ENCODE results near the gene CACNA1B. TPM values are rescaled to one million over a fixed set of nuclear protein-coding genes. Genes with fewer than 3 reads are reported as not detected.
"Not testable (repeated sequence)": the region's sequence is repeated elsewhere in the genome, so short reads cannot be mapped to it uniquely, and the experiment has no call there.

The CACNA1B gene
- total and polyA plus RNA-seq, 9 donors = 0.18 to 0.76 (median 0.34) TPM

DNA sequence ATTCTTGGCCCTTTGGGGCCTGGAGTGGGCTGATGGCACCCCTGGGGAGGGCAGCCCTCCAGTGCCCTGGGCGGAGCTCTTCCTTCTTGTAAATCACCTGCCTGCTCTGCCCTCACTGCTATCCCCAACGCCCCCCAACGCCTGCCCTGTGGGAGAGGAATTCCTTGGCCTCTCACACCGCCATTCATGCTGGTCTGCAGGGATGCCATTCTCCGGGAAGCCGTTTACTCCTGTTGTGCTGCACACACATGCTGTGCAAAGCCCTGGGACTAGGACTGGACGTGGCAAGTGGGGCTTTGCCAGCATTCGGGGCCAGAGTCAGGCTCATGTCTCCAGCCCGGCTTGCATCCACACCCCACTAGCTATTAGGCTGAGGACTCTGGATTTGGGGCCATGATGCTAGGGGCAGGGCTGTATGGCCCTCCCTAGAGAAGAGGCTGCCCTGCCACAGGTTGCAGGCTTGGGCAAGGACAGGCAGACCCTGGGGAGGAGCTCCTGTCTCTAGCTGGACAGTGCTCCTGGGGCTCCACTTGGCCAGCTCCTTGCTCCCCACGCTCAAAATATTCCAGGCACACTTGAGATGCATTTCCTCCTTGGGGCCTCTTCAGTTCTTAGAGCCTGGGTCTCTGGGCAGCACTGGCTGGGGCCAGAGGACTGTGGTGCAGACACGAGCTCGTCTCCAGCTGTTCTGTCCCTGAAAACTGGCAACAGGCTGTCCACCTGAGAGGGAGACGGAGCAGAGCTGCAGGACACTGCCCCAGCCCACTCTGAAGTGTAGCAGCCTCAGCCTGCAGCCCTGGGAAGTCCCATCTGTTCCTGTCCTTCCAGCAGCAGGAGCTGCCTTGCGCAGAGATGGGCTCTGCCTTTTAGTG is 226.9 kb downstream of the CACNA1B start:
- 63% methylated on average over 11 of the region's 14 CpGs for WGBS (ENCODE audit: insufficient coverage)
- no peak for DNase-seq
- no peak overlapping the region for H3K4me3 ChIP-seq (ENCODE audit: low read length)
- no peak overlapping the region for H3K27ac ChIP-seq (ENCODE audit: low read length)
- H3K36me3 ChIP-seq (ENCODE audit: control insufficient read depth, insufficient read depth, low read length) = no peaks in the 10 kb centered on the region
- no peaks in the 10 kb centered on the region for H3K9me3 ChIP-seq (replicated peaks; ENCODE audit: control insufficient read depth, low read depth, low read length)
- no peaks in the 10 kb centered on the region for H3K27me3 ChIP-seq (ENCODE audit: control insufficient read depth, insufficient read depth, low read length)
- H3K4me1 ChIP-seq (ENCODE audit: control insufficient read depth, insufficient read depth, low read length) = peaks cover 16% of the 10 kb centered on the region

DNA sequence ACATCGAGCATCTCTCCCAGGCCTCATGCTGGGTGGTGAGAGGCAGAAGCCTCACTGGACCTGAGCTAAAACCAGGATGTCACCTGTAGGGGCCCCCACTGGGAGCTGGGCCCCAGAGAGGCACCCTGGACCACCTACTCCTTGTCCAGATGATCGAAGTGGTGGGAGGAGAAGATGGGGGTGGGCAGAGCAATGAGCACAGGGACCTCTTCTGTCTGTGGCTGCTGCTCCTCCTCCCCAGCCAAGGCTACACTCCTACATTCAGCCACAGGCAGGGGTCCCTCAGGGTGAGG is 227.5 kb downstream of the CACNA1B start:
- Histone ChIP-seq H3K27ac (ENCODE audit: low read length) (no peak overlapping the region), H3K4me3 (ENCODE audit: low read length) (no peak overlapping the region), H3K36me3 (ENCODE audit: control insufficient read depth, insufficient read depth, low read length) (no peaks in the 10 kb centered on the region), H3K4me1 (ENCODE audit: control insufficient read depth, insufficient read depth, low read length) (peaks cover 16% of the 10 kb centered on the region), H3K27me3 (ENCODE audit: control insufficient read depth, insufficient read depth, low read length) (no peaks in the 10 kb centered on the region), H3K9me3 (replicated peaks; ENCODE audit: control insufficient read depth, low read depth, low read length) (no peaks in the 10 kb centered on the region)
- DNase-seq = no peak
- WGBS (ENCODE audit: insufficient coverage) = 80% methylated on average over 1 of the region's 2 CpGs

DNA sequence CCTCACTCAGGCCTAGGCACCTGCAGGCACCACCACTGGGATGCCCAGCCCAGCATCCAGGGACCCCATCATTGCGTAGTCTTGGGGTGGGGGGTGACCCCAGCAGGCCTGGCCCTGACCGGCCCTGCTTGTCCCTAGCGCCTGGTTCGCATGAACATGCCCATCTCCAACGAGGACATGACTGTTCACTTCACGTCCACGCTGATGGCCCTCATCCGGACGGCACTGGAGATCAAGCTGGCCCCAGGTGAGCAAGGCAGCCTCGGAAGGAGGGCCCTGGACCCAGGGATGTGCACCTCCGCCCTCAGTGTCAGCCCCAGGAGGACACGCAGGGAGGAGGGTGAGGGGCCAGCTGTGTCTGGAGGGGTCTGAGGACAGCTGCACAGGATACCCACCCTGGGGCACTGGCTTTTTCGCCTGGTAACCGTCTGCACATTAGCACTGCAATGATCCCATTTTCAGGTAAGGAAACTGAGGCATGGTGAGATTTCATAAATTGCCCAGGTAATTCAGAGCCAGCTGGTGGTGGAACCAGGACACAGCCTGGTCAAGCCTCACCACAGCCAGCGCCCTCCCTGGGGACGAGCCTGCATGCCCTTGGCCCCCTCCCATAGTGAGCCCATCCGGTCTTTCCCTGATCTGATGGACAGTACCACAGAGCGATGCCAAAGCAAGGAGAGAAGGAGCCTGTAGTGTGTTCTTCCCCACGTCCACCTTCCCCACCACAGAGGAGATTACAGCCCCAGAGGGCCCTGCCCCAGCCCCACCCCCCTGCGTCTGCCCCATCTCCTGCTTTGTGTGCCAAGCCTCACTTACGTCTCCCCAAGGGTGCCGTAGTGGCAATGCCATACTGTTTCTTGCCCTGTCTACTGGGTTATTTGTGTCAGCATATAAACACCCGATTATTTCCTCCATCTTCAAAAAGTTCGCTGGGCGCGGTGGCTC is 228.3 kb downstream of the CACNA1B start:
- Histone ChIP-seq H3K27me3 (ENCODE audit: control insufficient read depth, insufficient read depth, low read length) (no peaks in the 10 kb centered on the region), H3K4me1 (ENCODE audit: control insufficient read depth, insufficient read depth, low read length) (peaks cover 16% of the 10 kb centered on the region), H3K4me3 (ENCODE audit: low read length) (no peak overlapping the region), H3K9me3 (replicated peaks; ENCODE audit: control insufficient read depth, low read depth, low read length) (no peaks in the 10 kb centered on the region), H3K36me3 (ENCODE audit: control insufficient read depth, insufficient read depth, low read length) (no peaks in the 10 kb centered on the region), H3K27ac (ENCODE audit: low read length) (no peak overlapping the region)
- DNase-seq = no peak
- 88% methylated on average over 20 of the region's 26 CpGs for WGBS (ENCODE audit: insufficient coverage)

DNA sequence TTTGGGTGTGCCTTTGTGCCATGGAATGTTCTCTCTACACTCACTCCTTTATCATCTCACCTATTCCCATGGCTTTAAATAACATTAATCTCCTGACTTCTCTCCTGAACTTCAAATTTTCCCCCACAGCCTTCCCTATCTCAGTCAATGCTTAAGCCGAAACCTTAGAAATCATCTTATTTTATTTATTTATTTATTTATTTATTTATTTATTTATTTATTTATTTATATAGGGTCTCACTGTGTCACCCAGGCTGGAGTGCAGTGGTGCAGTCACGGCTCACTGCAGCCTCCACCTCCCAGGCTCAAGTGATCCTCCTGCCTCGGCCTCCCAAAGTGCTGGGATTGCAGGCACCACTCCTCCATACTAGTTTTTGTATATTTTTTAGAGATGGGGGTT is 229.5 kb downstream of the CACNA1B start:
- DNase-seq; H3K36me3 ChIP-seq (ENCODE audit: control insufficient read depth, insufficient read depth, low read length); H3K4me3 ChIP-seq (ENCODE audit: low read length); H3K9me3 ChIP-seq (replicated peaks; ENCODE audit: control insufficient read depth, low read depth, low read length); H3K27me3 ChIP-seq (ENCODE audit: control insufficient read depth, insufficient read depth, low read length); H3K27ac ChIP-seq (ENCODE audit: low read length): not testable (repeated sequence)
- peaks cover 16% of the 10 kb centered on the region for H3K4me1 ChIP-seq (ENCODE audit: control insufficient read depth, insufficient read depth, low read length)
- no CpG with 5 or more reads among the region's 3 CpGs for WGBS (ENCODE audit: insufficient coverage)

DNA sequence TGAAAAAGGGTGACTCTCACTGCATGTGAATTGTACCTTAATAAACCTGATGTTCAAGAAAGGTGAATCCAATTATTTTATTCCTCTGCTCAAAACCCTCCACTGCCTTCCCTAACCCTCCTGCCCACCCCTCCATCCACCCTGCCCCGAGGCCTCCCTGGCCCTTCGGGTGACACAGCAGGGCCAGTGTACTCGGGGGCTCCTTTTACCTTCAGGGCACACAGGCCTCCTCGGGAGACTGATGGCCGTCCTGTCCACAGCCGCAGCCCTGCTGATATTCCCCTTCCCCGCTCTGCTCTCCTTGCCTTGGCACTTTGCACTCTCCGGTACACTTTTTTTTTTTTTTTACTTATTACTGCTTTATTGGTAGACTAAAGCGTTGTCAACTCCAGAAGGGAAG is 234.0 kb downstream of the CACNA1B start:
- Histone ChIP-seq H3K9me3 (replicated peaks; ENCODE audit: control insufficient read depth, low read depth, low read length) (no peaks in the 10 kb centered on the region), H3K36me3 (ENCODE audit: control insufficient read depth, insufficient read depth, low read length) (no peaks in the 10 kb centered on the region), H3K27ac (ENCODE audit: low read length) (no peak overlapping the region), H3K4me3 (ENCODE audit: low read length) (no peak overlapping the region), H3K27me3 (ENCODE audit: control insufficient read depth, insufficient read depth, low read length) (no peaks in the 10 kb centered on the region), H3K4me1 (ENCODE audit: control insufficient read depth, insufficient read depth, low read length) (no peaks in the 10 kb centered on the region)
- DNase-seq = no peak
- 77% methylated on average over 6 of the region's 9 CpGs for WGBS (ENCODE audit: insufficient coverage)

DNA sequence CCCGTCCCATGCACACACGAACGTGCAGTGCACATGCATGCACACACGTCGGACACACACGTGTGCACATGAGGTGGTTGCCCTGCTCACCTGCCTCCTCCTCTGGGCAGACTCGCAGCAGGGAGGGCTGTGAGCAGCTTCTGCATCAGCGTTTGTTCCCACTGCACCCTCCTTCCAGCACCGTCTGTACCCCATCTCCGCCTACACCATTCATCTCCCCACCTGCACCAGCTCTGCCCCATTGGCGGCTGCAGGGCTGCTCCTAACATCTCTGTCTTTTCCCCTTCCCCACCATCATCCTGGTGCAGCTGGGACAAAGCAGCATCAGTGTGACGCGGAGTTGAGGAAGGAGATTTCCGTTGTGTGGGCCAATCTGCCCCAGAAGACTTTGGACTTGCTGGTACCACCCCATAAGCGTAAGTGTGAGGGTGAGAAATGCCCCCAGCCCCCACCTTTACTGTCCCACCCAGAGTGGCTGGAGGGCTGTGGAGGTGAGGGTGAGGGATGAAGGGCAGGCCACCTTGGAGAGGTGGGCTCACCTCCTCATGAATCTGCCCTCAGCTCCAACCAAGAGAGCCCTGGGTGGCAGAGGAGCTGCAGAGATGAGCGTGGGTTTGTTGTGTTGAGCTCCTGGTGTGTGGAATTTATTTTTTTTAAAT is 234.6 kb downstream of the CACNA1B start:
- no peaks in the 10 kb centered on the region for H3K9me3 ChIP-seq (replicated peaks; ENCODE audit: control insufficient read depth, low read depth, low read length)
- H3K27me3 ChIP-seq (ENCODE audit: control insufficient read depth, insufficient read depth, low read length) = peaks cover 2% of the 10 kb centered on the region
- no peak overlapping the region for H3K4me3 ChIP-seq (ENCODE audit: low read length)
- no peak overlapping the region for H3K27ac ChIP-seq (ENCODE audit: low read length)
- DNase-seq = no peak
- no peaks in the 10 kb centered on the region for H3K36me3 ChIP-seq (ENCODE audit: control insufficient read depth, insufficient read depth, low read length)
- WGBS (ENCODE audit: insufficient coverage) = 91% methylated on average over 12 of the region's 16 CpGs
- no peaks in the 10 kb centered on the region for H3K4me1 ChIP-seq (ENCODE audit: control insufficient read depth, insufficient read depth, low read length)

DNA sequence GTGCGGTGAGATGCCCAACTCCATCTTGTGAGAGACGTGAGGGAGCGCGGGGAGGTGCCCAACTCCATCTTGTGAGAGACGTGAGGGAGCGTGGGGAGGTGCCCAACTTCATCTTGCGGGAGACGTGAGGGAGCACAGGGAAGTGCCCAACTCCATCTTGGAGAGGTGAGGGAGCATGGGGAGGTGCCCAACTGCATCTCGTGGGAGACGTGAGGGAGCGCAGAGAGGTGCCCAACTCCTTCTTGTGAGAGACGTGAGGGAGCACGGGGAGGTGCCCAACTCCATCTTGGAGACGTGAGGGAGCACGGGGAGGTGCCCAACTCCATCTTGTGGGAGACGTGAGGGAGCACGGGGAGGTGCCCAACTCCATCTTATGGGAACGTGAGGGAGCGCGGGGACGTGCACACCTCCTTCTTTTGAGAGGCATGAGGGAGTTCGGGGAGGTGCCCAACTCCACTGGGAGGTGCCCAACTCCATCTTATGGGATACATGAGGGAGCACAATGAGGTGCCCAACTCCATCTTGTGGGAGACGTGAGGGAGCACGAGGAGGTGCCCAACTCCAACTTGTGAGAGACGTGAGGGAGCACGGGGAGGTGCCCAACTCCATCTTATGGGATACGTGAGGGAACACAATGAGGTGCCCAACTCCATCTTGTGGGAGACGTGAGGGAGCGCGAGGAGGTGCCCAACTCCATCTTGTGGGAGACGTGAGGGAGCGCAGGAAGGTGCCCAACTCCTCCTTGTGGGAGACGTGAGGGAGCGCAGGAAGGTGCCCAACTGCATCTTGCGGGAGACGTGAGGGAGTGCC is 235.4 kb downstream of the CACNA1B start:
- Histone ChIP-seq H3K4me1 (ENCODE audit: control insufficient read depth, insufficient read depth, low read length) (no peaks in the 10 kb centered on the region), H3K4me3 (ENCODE audit: low read length) (no peak overlapping the region), H3K36me3 (ENCODE audit: control insufficient read depth, insufficient read depth, low read length) (no peaks in the 10 kb centered on the region), H3K27ac (ENCODE audit: low read length) (no peak overlapping the region), H3K27me3 (ENCODE audit: control insufficient read depth, insufficient read depth, low read length) (peaks cover 2% of the 10 kb centered on the region), H3K9me3 (replicated peaks; ENCODE audit: control insufficient read depth, low read depth, low read length) (no peaks in the 10 kb centered on the region)
- DNase-seq = no peak
- WGBS (ENCODE audit: insufficient coverage) = 96% methylated on average over 28 of the region's 36 CpGs

DNA sequence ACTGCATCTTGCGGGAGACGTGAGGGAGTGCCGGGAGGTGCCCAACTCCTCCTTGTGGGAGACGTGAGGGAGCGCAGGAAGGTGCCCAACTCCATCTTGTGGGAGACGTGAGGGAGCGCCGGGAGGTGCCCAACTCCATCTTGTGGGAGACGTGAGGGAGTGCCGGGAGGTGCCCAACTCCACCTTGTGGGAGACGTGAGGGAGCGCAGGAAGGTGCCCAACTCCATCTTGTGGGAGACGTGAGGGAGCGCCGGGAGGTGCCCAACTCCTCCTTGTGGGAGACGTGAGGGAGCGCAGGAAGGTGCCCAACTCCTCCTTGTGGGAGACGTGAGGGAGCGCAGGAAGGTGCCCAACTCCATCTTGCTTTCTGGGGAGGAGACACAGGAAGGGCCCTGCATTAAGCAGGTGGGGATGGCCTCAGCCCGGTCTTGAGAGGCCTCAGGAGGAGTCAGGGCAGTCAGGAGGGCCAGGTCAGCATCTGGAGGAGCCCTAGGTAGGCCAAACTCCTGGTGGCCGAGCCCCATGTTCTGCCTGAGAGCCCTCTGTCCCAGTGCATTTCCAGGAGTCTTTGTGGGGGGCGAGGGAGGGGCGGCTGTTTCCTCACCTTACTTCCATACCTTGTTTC is 236.2 kb downstream of the CACNA1B start:
- not testable (repeated sequence) for H3K27me3 ChIP-seq (ENCODE audit: control insufficient read depth, insufficient read depth, low read length); DNase-seq; H3K4me3 ChIP-seq (ENCODE audit: low read length); H3K36me3 ChIP-seq (ENCODE audit: control insufficient read depth, insufficient read depth, low read length); H3K4me1 ChIP-seq (ENCODE audit: control insufficient read depth, insufficient read depth, low read length); H3K27ac ChIP-seq (ENCODE audit: low read length); H3K9me3 ChIP-seq (replicated peaks; ENCODE audit: control insufficient read depth, low read depth, low read length)
- 84% methylated on average over 20 of the region's 23 CpGs for WGBS (ENCODE audit: insufficient coverage)

DNA sequence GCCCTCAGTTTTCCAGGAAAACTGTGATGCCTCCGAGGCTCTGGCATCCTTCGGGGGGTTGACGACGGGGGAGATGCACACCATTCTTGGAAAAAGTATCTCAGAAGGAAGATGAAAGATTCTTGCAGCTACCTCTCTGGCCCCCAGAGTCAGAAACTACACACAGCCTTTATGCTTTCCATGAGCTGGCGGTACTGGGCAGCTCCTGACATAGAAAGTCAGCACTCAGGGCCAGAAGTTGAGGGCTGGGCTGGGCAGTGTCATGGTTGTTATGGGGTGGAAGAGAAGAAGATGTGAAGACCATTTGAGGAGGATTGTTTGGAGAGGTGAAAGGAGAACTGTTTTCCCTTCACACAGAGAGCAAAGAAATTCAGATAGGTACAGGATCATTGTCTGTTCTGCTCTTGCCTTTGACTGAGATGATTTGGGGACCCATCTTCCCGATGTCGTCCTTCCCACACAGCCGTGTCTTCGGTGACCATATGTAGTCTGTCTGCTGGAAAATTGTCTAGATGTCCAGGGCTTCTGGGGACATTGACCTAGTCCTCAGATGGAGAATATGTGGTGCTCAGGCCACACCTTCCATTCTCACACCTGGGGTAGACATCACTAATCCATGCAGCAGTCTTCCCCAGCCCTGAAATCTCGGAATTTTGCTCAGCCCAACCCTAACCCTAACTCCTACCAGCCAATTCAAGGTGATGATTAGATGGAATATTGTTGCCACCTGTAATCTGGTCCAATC is 237.1 kb downstream of the CACNA1B start:
- Histone ChIP-seq H3K36me3 (ENCODE audit: control insufficient read depth, insufficient read depth, low read length) (no peaks in the 10 kb centered on the region), H3K9me3 (replicated peaks; ENCODE audit: control insufficient read depth, low read depth, low read length) (no peaks in the 10 kb centered on the region), H3K4me1 (ENCODE audit: control insufficient read depth, insufficient read depth, low read length) (no peaks in the 10 kb centered on the region), H3K27me3 (ENCODE audit: control insufficient read depth, insufficient read depth, low read length) (peaks cover 2% of the 10 kb centered on the region), H3K4me3 (ENCODE audit: low read length) (no peak overlapping the region), H3K27ac (ENCODE audit: low read length) (no peak overlapping the region)
- DNase-seq = no peak
- 88% methylated on average over 9 of the region's 10 CpGs for WGBS (ENCODE audit: insufficient coverage)
